Measurements from ENCODE around the gene ENPP1.

ENPP1 gene

GRCh38 chr6:131877999-131878789 is 70.4 kb downstream of the ENPP1 start:
- H3K4me1 Mint-ChIP-seq: no peaks in the 10 kb centered on the region
- no peaks in the 10 kb centered on the region for H3K9me3 Mint-ChIP-seq
- H3K36me3 Mint-ChIP-seq (ENCODE audit: low read depth): peaks cover 5% of the 10 kb centered on the region
- no peak overlapping the region for H3K4me3 Mint-ChIP-seq
- H3K27ac Mint-ChIP-seq: no peak overlapping the region
- TF ChIP-seq, protein P1, sequence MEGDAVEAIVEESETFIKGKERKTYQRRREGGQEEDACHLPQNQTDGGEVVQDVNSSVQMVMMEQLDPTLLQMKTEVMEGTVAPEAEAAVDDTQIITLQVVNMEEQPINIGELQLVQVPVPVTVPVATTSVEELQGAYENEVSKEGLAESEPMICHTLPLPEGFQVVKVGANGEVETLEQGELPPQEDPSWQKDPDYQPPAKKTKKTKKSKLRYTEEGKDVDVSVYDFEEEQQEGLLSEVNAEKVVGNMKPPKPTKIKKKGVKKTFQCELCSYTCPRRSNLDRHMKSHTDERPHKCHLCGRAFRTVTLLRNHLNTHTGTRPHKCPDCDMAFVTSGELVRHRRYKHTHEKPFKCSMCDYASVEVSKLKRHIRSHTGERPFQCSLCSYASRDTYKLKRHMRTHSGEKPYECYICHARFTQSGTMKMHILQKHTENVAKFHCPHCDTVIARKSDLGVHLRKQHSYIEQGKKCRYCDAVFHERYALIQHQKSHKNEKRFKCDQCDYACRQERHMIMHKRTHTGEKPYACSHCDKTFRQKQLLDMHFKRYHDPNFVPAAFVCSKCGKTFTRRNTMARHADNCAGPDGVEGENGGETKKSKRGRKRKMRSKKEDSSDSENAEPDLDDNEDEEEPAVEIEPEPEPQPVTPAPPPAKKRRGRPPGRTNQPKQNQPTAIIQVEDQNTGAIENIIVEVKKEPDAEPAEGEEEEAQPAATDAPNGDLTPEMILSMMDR (IDR thresholded peaks at IDR 0.05; ENCODE audit: unreplicated experiment in 3 of 3): no peak
- H3K27me3 Mint-ChIP-seq (ENCODE audit: low read depth): no peaks in the 10 kb centered on the region

- Mint-ChIP-seq H3K27me3 (ENCODE audit: low read depth) (no peaks in the 10 kb centered on the region), H3K4me1 (no peaks in the 10 kb centered on the region), H3K9me3 (no peaks in the 10 kb centered on the region), H3K36me3 (ENCODE audit: low read depth) (no peaks in the 10 kb centered on the region), H3K4me3 (no peak overlapping the region), H3K27ac (no peak overlapping the region)
- TF ChIP-seq, protein P1 (IDR thresholded peaks at IDR 0.05; ENCODE audit: unreplicated experiment in 3 of 3): no peak
Observed at GRCh38 chr6:131883016-131883415, 75.2 kb downstream of the ENPP1 start.

- TF ChIP-seq, protein P1 (IDR thresholded peaks at IDR 0.05; ENCODE audit: unreplicated experiment in 3 of 3): no peak
- no peaks in the 10 kb centered on the region for H3K27me3 Mint-ChIP-seq (ENCODE audit: low read depth)
- peaks cover 3% of the 10 kb centered on the region for H3K9me3 Mint-ChIP-seq
- no peak overlapping the region for H3K27ac Mint-ChIP-seq
- H3K4me3 Mint-ChIP-seq: no peak overlapping the region
- no peaks in the 10 kb centered on the region for H3K4me1 Mint-ChIP-seq
- peaks cover 9% of the 10 kb centered on the region for H3K36me3 Mint-ChIP-seq (ENCODE audit: low read depth)
Observed at GRCh38 chr6:131885237-131885636, 77.4 kb downstream of the ENPP1 start.

- Mint-ChIP-seq H3K36me3 (ENCODE audit: low read depth) (peaks cover 9% of the 10 kb centered on the region), H3K4me3 (no peak overlapping the region), H3K27me3 (ENCODE audit: low read depth) (no peaks in the 10 kb centered on the region), H3K27ac (no peak overlapping the region), H3K4me1 (no peaks in the 10 kb centered on the region), H3K9me3 (peaks cover 3% of the 10 kb centered on the region)
- TF ChIP-seq, protein P1 (IDR thresholded peaks at IDR 0.05; ENCODE audit: unreplicated experiment in 3 of 3): no peak
Observed at GRCh38 chr6:131886517-131886916, 78.7 kb downstream of the ENPP1 start.

GRCh38 chr6:131890091-131890490 is 82.3 kb downstream of the ENPP1 start:
- Mint-ChIP-seq H3K9me3 (peaks cover 3% of the 10 kb centered on the region), H3K27ac (peak overlapping the region; percentile 72 to 79 (median 74)), H3K4me1 (peaks cover 6% of the 10 kb centered on the region), H3K4me3 (no peak overlapping the region), H3K36me3 (ENCODE audit: low read depth) (peaks cover 9% of the 10 kb centered on the region), H3K27me3 (ENCODE audit: low read depth) (no peaks in the 10 kb centered on the region)
- TF ChIP-seq, protein P1 (IDR thresholded peaks at IDR 0.05; ENCODE audit: unreplicated experiment in 3 of 3): no peak

DNA sequence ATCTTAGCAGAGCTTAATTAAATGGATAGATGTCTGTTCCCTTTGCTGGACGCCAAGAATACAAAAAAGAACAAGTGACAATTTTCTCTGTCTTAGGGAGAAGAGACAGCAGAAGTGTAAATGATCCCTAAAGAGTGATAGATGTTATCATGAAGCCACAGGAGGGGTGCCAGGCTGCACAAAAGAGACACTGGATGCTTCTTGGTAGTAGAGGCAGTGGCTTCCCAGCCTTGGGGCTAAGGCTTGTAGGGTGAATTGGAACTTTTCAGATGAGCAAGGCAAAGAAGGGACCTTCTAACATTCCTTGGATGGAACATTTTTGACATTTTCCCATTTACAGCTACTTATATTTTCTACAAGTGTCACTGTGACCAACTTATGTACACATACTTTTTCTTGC is 85.4 kb downstream of the ENPP1 start:
- H3K36me3 Mint-ChIP-seq (ENCODE audit: low read depth): peaks cover 9% of the 10 kb centered on the region
- TF ChIP-seq, protein P1 (IDR thresholded peaks at IDR 0.05; ENCODE audit: unreplicated experiment in 3 of 3): no peak
- H3K27ac Mint-ChIP-seq: no peak overlapping the region
- H3K9me3 Mint-ChIP-seq: peaks cover 7% of the 10 kb centered on the region
- peaks cover 11% of the 10 kb centered on the region for H3K4me1 Mint-ChIP-seq
- no peak overlapping the region for H3K4me3 Mint-ChIP-seq
- H3K27me3 Mint-ChIP-seq (ENCODE audit: low read depth): no peaks in the 10 kb centered on the region
